ENCODE results near the gene PLCL2. TPM values are rescaled to one million over a fixed set of nuclear protein-coding genes. Genes with fewer than 3 reads are reported as not detected.

PLCL2 gene
- total RNA-seq, 1 experiment from 2014 or later, result 32.1 TPM

GRCh38 chr3:17065315-17065714 is 180.6 kb downstream of the PLCL2 start:
- Histone ChIP-seq H3K4me2 (ENCODE audit: insufficient read depth, insufficient read length, low read length) (no peak overlapping the region), H3K27me3 (ENCODE audit: insufficient read depth, low read length) (no peaks in the 10 kb centered on the region)
- no peak for DNase-seq

More at GRCh38 chr3:17065315-17065714, 180.6 kb downstream of the PLCL2 start:
- Histone ChIP-seq H4K91ac (ENCODE audit: insufficient read length, low read depth, low read length) (no peak overlapping the region), H3K27ac (ENCODE audit: insufficient read length, low read depth, low read length) (no peak overlapping the region), H3K79me2 (ENCODE audit: insufficient read depth, low read length) (no peaks in the 10 kb centered on the region), H2BK120ac (ENCODE audit: low read depth, low read length, poor library complexity, severe bottlenecking) (no peak overlapping the region), H3T11ph (ENCODE audit: low read length) (no peak overlapping the region), H3K23ac (ENCODE audit: insufficient read length, low read depth, low read length) (no peak overlapping the region), H3K14ac (ENCODE audit: insufficient read depth, low read length) (no peak overlapping the region), H3K9me3 (ENCODE audit: control insufficient read depth, low read depth, low read length) (no peaks in the 10 kb centered on the region), H3K79me1 (ENCODE audit: insufficient read depth, low read depth, low read length, poor library complexity, severe bottlenecking) (no peaks in the 10 kb centered on the region), H3K56ac (ENCODE audit: insufficient read length, low read depth, low read length) (no peak overlapping the region), H3K18ac (ENCODE audit: insufficient read length, low read depth, low read length) (no peak overlapping the region), H4K5ac (ENCODE audit: insufficient read length, low read depth, low read length) (no peak overlapping the region), H3K4ac (ENCODE audit: low read depth, low read length) (no peak overlapping the region), H3K4me1 (ENCODE audit: insufficient read depth, low read length) (peaks cover 7% of the 10 kb centered on the region), H4K8ac (replicated peaks; ENCODE audit: insufficient read length, low read depth, low read length) (no peak overlapping the region), H2AFZ (ENCODE audit: low read length) (no peak overlapping the region), H2AK5ac (ENCODE audit: insufficient read length, low read length) (no peak overlapping the region), H2BK5ac (ENCODE audit: insufficient read length, low read length) (no peak overlapping the region), H3K9ac (ENCODE audit: extremely low read depth, insufficient read length, low read length) (no peak overlapping the region), H2BK12ac (ENCODE audit: insufficient read length, low read depth, low read length) (no peak overlapping the region), H4K20me1 (ENCODE audit: control insufficient read depth, insufficient read depth, insufficient read length) (no peaks in the 10 kb centered on the region), H3K23me2 (ENCODE audit: insufficient read length, low read depth, low read length, poor library complexity, severe bottlenecking) (no peaks in the 10 kb centered on the region), H2BK20ac (ENCODE audit: low read depth, low read length, poor library complexity, severe bottlenecking) (no peak overlapping the region), H2BK15ac (ENCODE audit: low read depth, low read length) (no peak overlapping the region)
- TF ChIP-seq, protein P1, sequence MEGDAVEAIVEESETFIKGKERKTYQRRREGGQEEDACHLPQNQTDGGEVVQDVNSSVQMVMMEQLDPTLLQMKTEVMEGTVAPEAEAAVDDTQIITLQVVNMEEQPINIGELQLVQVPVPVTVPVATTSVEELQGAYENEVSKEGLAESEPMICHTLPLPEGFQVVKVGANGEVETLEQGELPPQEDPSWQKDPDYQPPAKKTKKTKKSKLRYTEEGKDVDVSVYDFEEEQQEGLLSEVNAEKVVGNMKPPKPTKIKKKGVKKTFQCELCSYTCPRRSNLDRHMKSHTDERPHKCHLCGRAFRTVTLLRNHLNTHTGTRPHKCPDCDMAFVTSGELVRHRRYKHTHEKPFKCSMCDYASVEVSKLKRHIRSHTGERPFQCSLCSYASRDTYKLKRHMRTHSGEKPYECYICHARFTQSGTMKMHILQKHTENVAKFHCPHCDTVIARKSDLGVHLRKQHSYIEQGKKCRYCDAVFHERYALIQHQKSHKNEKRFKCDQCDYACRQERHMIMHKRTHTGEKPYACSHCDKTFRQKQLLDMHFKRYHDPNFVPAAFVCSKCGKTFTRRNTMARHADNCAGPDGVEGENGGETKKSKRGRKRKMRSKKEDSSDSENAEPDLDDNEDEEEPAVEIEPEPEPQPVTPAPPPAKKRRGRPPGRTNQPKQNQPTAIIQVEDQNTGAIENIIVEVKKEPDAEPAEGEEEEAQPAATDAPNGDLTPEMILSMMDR (conservative IDR thresholded peaks at IDR 0.05), result no peak
- Mint-ChIP-seq H3K36me3 (ENCODE audit: insufficient read depth in 1 of 3, low read depth in 3 of 3) (peaks cover 3 to 21% (median 18%) of the 10 kb centered on the region in 3 experiments), H3K4me1 (peaks cover 41 to 45% of the 10 kb centered on the region in 2 experiments), H3K9me3 (no peaks in the 10 kb centered on the region), H3K27me3 (ENCODE audit: low read depth) (no peaks in the 10 kb centered on the region), H3K4me3 (no peak overlapping the region), H3K27ac (no peak overlapping the region)
- no CpG with 5 or more reads among the region's 2 CpGs for WGBS (ENCODE audit: extremely low coverage, insufficient read length, low lambda C conversion rate)
